GM21528 (cell line): ENCODE measurements around the gene TRIM51G.
"Not testable (repeated sequence)": the region's sequence is repeated elsewhere in the genome, so short reads cannot be mapped to it uniquely, and the experiment has no call there.

Source experiments
- ATAC-seq: cut with Tn5 transposase; IDR thresholded peaks from one replicate; pipeline ENCODE4 v1.9.1; 2021; ENCODE audit warnings: mild to moderate bottlenecking, moderate library complexity; ENCODE audit not compliant: unreplicated experiment, low FRiP score

The TRIM51G gene

GRCh38 chr11:48983785-48984184 lies at the start of gene TRIM51G:
Gene TRIM51G, minus strand, starts transcription at chr11:48983885. Its CDS starts 2,190 bp downstream, at chr11:48981695.
- not testable (repeated sequence) for ATAC-seq

DNA sequence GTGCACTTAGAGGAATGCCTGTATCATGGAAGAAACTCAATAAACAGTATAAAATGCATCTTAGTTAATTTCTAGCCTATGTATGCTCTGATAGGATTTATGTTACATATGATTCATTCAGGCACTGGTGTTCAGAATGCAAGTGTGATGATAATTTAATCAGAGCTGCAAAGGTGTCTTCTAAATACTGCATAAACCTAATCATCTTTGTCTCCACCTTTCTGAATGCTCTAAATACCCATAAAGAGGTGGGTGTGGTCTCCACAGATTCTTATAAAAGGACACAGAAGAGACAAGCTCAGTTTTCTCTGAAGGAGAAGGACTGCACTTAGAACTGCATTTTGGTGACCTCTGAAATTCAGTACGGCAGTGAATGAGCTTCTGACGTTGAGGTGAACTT lies 44.8 kb upstream of the TRIM51G start, which contains the start of gene TRIM49B:
TSS of gene TRIM49B (plus strand) at position 301 of the 400 bp plus-strand sequence. CDS start 2,777 bp downstream, outside the sequence.
- ATAC-seq, result not testable (repeated sequence)

GRCh38 chr11:48968592-48968991 lies 15.1 kb downstream of the TRIM51G start:
- not testable (repeated sequence) for ATAC-seq

- not testable (repeated sequence) for ATAC-seq
Measured at GRCh38 chr11:48955315-48956049, 28.2 kb downstream of the TRIM51G start.

GRCh38 chr11:48945796-48946195 lies 37.9 kb downstream of the TRIM51G start:
- not testable (repeated sequence) for ATAC-seq
